ENCODE measurements around the gene DEFB126.
"Not testable (repeated sequence)": the region's sequence is repeated elsewhere in the genome, so short reads cannot be mapped to it uniquely, and the experiment has no call there.

DEFB126 gene, protein sequence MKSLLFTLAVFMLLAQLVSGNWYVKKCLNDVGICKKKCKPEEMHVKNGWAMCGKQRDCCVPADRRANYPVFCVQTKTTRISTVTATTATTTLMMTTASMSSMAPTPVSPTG

DNA sequence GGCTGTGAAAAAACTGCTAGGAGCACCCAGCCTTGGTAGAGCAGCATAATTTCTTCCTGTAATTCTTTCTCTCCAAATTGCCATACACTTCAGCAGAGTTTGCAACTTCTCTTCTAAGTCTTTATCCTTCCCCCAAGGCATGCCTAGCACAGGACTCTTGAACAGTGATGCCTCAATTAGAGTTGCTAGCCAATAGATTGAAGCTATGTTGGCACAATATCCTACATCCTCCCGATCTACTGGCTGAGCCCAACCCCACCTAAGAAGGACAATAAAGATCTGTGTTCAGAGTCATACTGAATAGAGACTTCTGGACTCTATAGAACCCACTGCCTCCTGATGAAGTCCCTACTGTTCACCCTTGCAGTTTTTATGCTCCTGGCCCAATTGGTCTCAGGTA, at the start of gene DEFB126:
TSS of gene DEFB126 (plus strand) at position 301 of the 400 bp plus-strand sequence. CDS start at position 340, 39 bp downstream.
- Histone ChIP-seq H3K9me3 (ENCODE audit: control insufficient read depth, insufficient read depth, low read length) (peaks cover 3% of the 10 kb centered on the region; the same call in 1 of the 2 replicates), H3K27ac (ENCODE audit: low read length) (no peak within 1 kb of the TSS), H3K4me1 (ENCODE audit: control insufficient read depth, insufficient read depth, low read length) (no peaks in the 10 kb centered on the region), H3K36me3 (ENCODE audit: control insufficient read depth, insufficient read depth, low read length) (no peaks in the 10 kb centered on the region), H3K27me3 (ENCODE audit: control insufficient read depth, insufficient read depth, low read length) (no peaks in the 10 kb centered on the region), H3K4me3 (ENCODE audit: low read length) (no peak within 1 kb of the TSS)
- WGBS (ENCODE audit: insufficient coverage, insufficient read length), result no CpG with 5 or more reads among the region's 1 CpG
- no peak for DNase-seq (ENCODE audit: low read depth, low spot score)

DNA sequence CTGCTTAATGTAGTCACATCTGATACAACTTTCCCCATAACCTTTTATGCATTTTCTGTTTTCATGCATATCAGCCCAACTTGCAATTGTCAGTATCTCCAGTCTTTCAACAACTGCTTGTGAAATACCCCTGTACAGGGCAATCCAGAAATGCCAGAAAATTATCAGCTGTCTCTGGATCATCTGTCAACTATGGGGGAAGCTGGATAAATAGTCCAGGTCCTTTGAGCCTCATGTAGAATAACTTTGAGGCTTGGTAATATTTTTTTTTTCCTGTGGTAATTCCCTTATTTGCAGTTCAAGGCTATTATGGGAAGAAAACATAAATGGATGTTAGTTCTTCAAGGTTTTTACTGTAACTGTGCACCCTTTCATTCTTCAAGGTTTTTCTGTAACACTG, 48.7 kb upstream of the DEFB126 start:
- Histone ChIP-seq H3K4me1 (ENCODE audit: control insufficient read depth, insufficient read depth, low read length) (no peaks in the 10 kb centered on the region), H3K27ac (ENCODE audit: low read length) (no peak overlapping the region), H3K27me3 (ENCODE audit: control insufficient read depth, insufficient read depth, low read length) (no peaks in the 10 kb centered on the region), H3K4me3 (ENCODE audit: low read length) (no peak overlapping the region), H3K36me3 (ENCODE audit: control insufficient read depth, insufficient read depth, low read length) (no peaks in the 10 kb centered on the region), H3K9me3 (ENCODE audit: control insufficient read depth, insufficient read depth, low read length) (peaks cover 7% of the 10 kb centered on the region)
- DNase-seq (ENCODE audit: low read depth, low spot score), result no peak

DNA sequence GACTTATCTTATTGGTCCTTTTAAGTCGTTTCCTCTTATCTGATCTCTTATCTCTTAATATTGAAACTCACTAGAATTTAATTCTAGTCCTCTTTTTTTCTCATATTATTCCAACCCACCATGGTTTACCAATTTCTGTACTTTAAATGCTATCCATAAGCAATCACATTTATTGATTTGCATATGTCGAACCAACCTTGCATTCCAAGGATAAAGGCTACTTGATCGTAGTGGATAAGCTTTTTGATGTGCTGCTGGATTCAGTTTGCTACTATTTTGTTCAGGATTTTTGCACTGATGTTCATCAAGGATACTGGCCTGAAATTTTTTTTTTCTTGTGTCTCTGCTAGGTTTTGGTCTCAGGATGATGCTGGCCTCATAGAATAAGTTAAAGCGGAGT, 47.2 kb upstream of the DEFB126 start:
- Histone ChIP-seq H3K4me3 (ENCODE audit: low read length) (no peak overlapping the region), H3K4me1 (ENCODE audit: control insufficient read depth, insufficient read depth, low read length) (no peaks in the 10 kb centered on the region), H3K27ac (ENCODE audit: low read length) (no peak overlapping the region), H3K36me3 (ENCODE audit: control insufficient read depth, insufficient read depth, low read length) (no peaks in the 10 kb centered on the region), H3K27me3 (ENCODE audit: control insufficient read depth, insufficient read depth, low read length) (no peaks in the 10 kb centered on the region), H3K9me3 (ENCODE audit: control insufficient read depth, insufficient read depth, low read length) (peaks cover 7% of the 10 kb centered on the region)
- no peak for DNase-seq (ENCODE audit: low read depth, low spot score)
- WGBS (ENCODE audit: insufficient coverage, insufficient read length), result no CpG with 5 or more reads among the region's 4 CpGs

DNA sequence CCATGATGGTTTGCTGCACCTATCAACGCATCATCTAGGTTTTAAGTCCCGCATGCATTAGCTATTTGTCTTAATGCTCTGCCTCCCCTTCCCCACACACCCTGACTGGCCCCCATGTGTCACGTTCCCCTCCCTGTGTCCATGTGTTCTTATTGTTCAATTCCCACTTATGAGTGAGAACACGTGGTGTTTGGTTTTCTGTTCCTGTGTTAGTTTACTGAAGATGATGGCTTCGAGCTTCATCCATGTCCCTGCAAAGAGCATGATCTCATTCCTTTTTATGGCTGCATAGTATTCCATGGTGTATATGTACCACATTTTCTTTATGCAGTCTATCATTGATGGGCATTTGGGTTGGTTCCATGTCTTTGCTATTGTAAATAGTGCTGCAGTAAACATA, 44.7 kb upstream of the DEFB126 start:
- H3K27me3 ChIP-seq (ENCODE audit: control insufficient read depth, insufficient read depth, low read length); H3K4me1 ChIP-seq (ENCODE audit: control insufficient read depth, insufficient read depth, low read length); DNase-seq (ENCODE audit: low read depth, low spot score); H3K9me3 ChIP-seq (ENCODE audit: control insufficient read depth, insufficient read depth, low read length); H3K27ac ChIP-seq (ENCODE audit: low read length); H3K4me3 ChIP-seq (ENCODE audit: low read length); H3K36me3 ChIP-seq (ENCODE audit: control insufficient read depth, insufficient read depth, low read length): not testable (repeated sequence)
- WGBS (ENCODE audit: insufficient coverage, insufficient read length), result no CpG with 5 or more reads among the region's 5 CpGs

DNA sequence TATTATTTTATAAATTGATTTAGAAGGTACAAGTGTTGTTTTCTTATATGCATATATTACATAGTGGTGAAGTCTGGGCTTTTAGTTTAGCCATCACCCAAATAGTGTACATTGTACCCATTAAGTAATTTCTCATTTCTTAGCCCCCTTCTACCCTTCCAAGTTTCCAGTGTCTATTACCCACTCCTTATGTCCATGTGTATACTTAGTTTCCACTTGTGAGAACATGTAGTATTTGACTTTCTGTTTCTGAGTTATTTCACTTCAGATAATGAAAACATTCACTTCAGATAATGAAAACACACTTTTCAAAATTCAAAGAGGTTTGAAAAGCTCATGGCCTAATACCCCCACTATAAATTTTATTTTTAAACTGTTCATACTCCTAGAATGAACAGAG, 40.4 kb upstream of the DEFB126 start:
- DNase-seq (ENCODE audit: low read depth, low spot score), result no peak
- no peak overlapping the region for H3K27ac ChIP-seq (ENCODE audit: low read length)
- H3K4me1 ChIP-seq (ENCODE audit: control insufficient read depth, insufficient read depth, low read length), result no peaks in the 10 kb centered on the region
- H3K4me3 ChIP-seq (ENCODE audit: low read length), result no peak overlapping the region
- H3K36me3 ChIP-seq (ENCODE audit: control insufficient read depth, insufficient read depth, low read length), result no peaks in the 10 kb centered on the region; the same call in 1 of the 2 replicates
- H3K9me3 ChIP-seq (ENCODE audit: control insufficient read depth, insufficient read depth, low read length), result peaks cover 9% of the 10 kb centered on the region
- no peaks in the 10 kb centered on the region for H3K27me3 ChIP-seq (ENCODE audit: control insufficient read depth, insufficient read depth, low read length)

DNA sequence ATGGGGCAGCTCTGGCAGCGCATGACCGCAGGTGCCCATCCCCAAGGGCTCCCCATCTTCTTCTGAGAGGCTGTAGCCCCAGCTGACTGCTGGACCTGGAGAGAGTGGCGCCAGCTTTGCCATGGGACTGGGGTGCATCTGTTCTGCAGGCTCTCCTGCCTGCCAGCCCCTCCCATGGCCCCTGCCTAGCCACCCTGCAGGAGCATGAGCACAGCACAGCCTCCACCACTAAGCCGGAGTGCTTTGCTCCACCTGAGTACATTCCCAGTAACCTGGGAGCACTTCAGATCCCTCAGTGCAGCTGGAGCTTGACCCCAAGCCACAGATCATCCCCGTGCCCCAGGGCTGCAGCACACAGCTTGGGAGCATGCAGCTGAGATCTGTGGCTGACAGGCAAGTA, 38.9 kb upstream of the DEFB126 start:
- no CpG with 5 or more reads among the region's 5 CpGs for WGBS (ENCODE audit: insufficient coverage, insufficient read length)

DNA sequence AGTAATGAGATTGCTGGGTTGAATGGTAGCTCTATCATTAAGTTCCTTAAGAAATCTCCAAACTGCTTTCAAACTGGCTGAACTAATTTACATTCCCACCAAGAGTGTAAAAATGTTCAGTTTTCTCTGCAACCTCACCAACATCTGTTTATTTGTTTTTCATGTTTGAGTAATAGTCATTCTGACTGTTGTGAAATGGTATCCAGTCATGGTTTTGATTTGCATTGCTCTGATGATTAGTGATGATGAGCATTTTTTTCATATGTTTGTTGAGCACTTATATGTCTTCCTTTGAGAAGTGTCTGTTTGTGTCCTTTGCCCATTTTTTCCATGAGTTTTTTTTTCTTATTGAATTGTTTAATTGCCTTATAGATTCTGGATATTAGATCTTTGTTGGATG, 30.0 kb upstream of the DEFB126 start:
- H3K36me3 ChIP-seq (ENCODE audit: control insufficient read depth, insufficient read depth, low read length), result no peaks in the 10 kb centered on the region
- H3K4me3 ChIP-seq (ENCODE audit: low read length), result no peak overlapping the region
- no peaks in the 10 kb centered on the region for H3K27me3 ChIP-seq (ENCODE audit: control insufficient read depth, insufficient read depth, low read length)
- H3K4me1 ChIP-seq (ENCODE audit: control insufficient read depth, insufficient read depth, low read length), result no peaks in the 10 kb centered on the region
- H3K27ac ChIP-seq (ENCODE audit: low read length), result no peak overlapping the region
- H3K9me3 ChIP-seq (ENCODE audit: control insufficient read depth, insufficient read depth, low read length), result peaks cover 5% of the 10 kb centered on the region
- no peak for DNase-seq (ENCODE audit: low read depth, low spot score)

More for the DNA sequence above, 38.9 kb upstream of the DEFB126 start:
- Histone ChIP-seq H3K9me3 (ENCODE audit: control insufficient read depth, insufficient read depth, low read length) (peaks cover 9% of the 10 kb centered on the region), H3K27me3 (ENCODE audit: control insufficient read depth, insufficient read depth, low read length) (no peaks in the 10 kb centered on the region), H3K27ac (ENCODE audit: low read length) (no peak overlapping the region), H3K4me3 (ENCODE audit: low read length) (no peak overlapping the region), H3K4me1 (ENCODE audit: control insufficient read depth, insufficient read depth, low read length) (no peaks in the 10 kb centered on the region), H3K36me3 (ENCODE audit: control insufficient read depth, insufficient read depth, low read length) (no peaks in the 10 kb centered on the region; the same call in 1 of the 2 replicates)
- DNase-seq (ENCODE audit: low read depth, low spot score), result no peak

DNA sequence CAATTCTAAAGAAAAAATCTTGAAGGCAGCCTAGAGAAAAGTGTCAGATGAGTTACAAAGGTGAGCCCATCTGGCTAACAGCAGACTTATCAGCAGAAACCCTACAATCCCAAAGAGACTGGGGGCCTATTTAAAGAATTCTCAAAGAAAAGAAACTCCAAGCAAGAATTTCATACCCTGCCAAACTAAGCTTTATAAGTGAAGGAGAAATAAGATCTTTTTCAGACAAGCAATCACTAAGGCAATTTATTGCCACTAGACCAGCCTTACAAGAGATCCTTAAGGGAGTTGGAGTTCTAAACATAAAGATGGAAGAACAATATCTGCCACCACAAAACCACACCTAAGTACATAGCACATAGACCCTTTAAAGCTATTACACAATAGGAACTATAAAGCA, 24.9 kb upstream of the DEFB126 start:
- Histone ChIP-seq H3K27me3 (ENCODE audit: control insufficient read depth, insufficient read depth, low read length) (no peaks in the 10 kb centered on the region), H3K9me3 (ENCODE audit: control insufficient read depth, insufficient read depth, low read length) (peaks cover 5% of the 10 kb centered on the region), H3K36me3 (ENCODE audit: control insufficient read depth, insufficient read depth, low read length) (no peaks in the 10 kb centered on the region), H3K27ac (ENCODE audit: low read length) (no peak overlapping the region), H3K4me3 (ENCODE audit: low read length) (no peak overlapping the region), H3K4me1 (ENCODE audit: control insufficient read depth, insufficient read depth, low read length) (no peaks in the 10 kb centered on the region)
- DNase-seq (ENCODE audit: low read depth, low spot score), result no peak

DNA sequence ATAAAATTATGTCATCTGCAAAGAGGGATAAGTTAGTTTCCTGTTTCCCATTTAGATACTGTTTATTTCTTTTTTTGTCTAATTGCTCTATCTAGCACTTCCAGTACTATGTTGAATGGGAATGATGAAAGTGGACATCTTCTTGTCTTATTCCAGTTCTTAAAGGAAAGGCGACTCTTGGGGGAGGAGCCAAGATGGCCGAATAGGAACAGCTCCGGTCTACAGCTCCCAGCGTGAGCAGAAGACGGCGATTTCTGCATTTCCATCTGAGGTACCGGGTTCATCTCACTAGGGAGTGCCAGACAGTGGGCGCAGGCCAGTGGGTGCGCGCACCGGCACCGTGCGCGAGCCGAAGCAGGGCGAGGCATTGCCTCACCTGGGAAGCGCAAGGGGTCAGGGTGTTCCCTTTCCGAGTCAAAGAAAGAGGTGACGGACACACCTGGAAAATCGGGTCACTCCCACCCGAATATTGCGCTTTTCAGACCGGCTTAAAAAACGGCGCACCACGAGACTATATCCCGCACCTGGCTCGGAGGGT, 12.5 kb upstream of the DEFB126 start:
- DNase-seq (ENCODE audit: low read depth, low spot score); H3K4me1 ChIP-seq (ENCODE audit: control insufficient read depth, insufficient read depth, low read length); H3K27ac ChIP-seq (ENCODE audit: low read length); H3K9me3 ChIP-seq (ENCODE audit: control insufficient read depth, insufficient read depth, low read length); H3K36me3 ChIP-seq (ENCODE audit: control insufficient read depth, insufficient read depth, low read length); H3K27me3 ChIP-seq (ENCODE audit: control insufficient read depth, insufficient read depth, low read length); H3K4me3 ChIP-seq (ENCODE audit: low read length): not testable (repeated sequence)
- WGBS (ENCODE audit: insufficient coverage, insufficient read length), result no CpG with 5 or more reads among the region's 28 CpGs

DNA sequence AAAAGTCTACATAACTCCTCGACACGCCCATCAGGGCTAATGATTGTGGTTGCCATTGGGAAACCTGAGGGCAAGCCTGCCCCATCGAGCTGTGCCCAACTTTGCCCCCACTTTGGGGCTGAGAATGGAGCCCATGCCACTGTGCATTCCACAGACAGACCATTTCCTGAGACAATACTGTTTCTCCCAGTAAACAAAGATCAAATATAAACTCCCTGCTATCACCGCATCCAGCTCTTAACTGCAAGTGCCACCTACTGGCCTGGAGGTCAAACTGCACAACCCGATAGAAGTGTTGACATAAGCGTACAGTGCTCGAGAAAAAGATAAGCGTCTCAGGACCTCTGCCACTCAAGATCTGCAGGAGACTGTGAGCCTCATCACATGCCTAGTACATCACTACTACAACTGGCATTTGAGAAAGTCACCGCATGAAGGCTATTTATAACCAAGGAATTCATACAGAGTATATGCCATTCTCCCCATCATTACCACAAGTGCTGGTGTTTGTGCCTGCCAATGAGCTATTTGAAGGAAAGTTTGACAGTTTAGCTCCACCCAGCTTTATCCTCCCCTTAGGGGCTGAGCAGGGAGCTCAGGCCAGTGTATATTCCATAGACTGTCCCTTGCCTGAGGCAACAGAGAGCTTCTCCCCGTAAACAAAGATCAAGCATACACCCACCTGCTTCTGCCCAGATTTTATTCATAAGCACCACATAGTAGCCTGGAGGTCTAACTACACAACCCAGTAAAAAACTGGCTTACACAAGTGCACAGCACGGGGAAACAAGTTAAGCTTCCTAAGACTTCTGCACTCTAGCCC, 4.5 kb upstream of the DEFB126 start:
- Histone ChIP-seq H3K36me3 (ENCODE audit: control insufficient read depth, insufficient read depth, low read length) (no peaks in the 10 kb centered on the region), H3K27ac (ENCODE audit: low read length) (no peak overlapping the region), H3K27me3 (ENCODE audit: control insufficient read depth, insufficient read depth, low read length) (no peaks in the 10 kb centered on the region), H3K9me3 (ENCODE audit: control insufficient read depth, insufficient read depth, low read length) (peaks cover 3% of the 10 kb centered on the region; the same call in 1 of the 2 replicates), H3K4me1 (ENCODE audit: control insufficient read depth, insufficient read depth, low read length) (no peaks in the 10 kb centered on the region), H3K4me3 (ENCODE audit: low read length) (no peak overlapping the region)
- WGBS (ENCODE audit: insufficient coverage, insufficient read length), result no CpG with 5 or more reads among the region's 11 CpGs
- DNase-seq (ENCODE audit: low read depth, low spot score), result no peak

DNA sequence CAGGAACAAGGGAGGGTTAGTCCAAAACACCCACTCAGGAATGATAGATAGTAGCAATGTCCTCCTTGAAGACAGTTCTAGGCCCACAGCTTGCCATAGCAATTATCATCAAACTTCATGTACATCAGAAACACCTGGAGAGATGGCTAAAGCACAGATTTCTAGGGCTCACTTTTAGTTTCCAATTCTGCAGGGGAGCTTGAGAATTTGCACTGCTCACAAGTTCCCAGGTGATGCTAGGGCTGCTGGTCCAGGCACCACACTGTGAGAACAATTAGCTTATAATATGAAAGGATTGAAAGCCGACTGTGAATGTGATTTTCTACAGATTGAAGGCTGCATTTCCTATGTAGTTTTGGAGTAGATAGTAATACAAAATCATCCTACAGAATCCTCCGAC, 3.5 kb downstream of the DEFB126 start:
- no peak for DNase-seq (ENCODE audit: low read depth, low spot score)
- Histone ChIP-seq H3K36me3 (ENCODE audit: control insufficient read depth, insufficient read depth, low read length) (no peaks in the 10 kb centered on the region), H3K9me3 (ENCODE audit: control insufficient read depth, insufficient read depth, low read length) (peaks cover 3% of the 10 kb centered on the region; the same call in 1 of the 2 replicates), H3K4me1 (ENCODE audit: control insufficient read depth, insufficient read depth, low read length) (no peaks in the 10 kb centered on the region), H3K27ac (ENCODE audit: low read length) (no peak overlapping the region), H3K27me3 (ENCODE audit: control insufficient read depth, insufficient read depth, low read length) (no peaks in the 10 kb centered on the region), H3K4me3 (ENCODE audit: low read length) (no peak overlapping the region)
- WGBS (ENCODE audit: insufficient coverage, insufficient read length), result no CpG with 5 or more reads among the region's 2 CpGs

All from iPS DF 6.9 (cell line).